Panc1 (cell line): ENCODE measurements around the gene ANP32E. TPM values are rescaled to one million over a fixed set of nuclear protein-coding genes. Genes with fewer than 3 reads are reported as not detected.
"Not testable (repeated sequence)": the region's sequence is repeated elsewhere in the genome, so short reads cannot be mapped to it uniquely, and the experiment has no call there.

Source experiments
- ATAC-seq: fragments of 200-7000 bp; cut with Tn5 transposase; 2 replicates; pipeline ENCODE4 v1.9.1; 2020; ENCODE audit warnings: mild to moderate bottlenecking, moderate library complexity
- BruUV-seq: library from RNA; stranded (reverse); fragments of 400-500 nt; replicated peaks from 2 replicates; lab custom pipeline; 2021; lab: Mats Ljungman, UMichigan
- CTCF ChIA-PET: fragments of 300-600 bp; sonication (Branson Sonifier 250); formaldehyde crosslinking; loops from one replicate; lab custom pipeline; 2022; ENCODE audit warnings: antibody characterized with exemption; lab: Charles Lee
- POLR2A ChIA-PET: fragments of 300-600 bp; sonication (Branson Sonifier 250); formaldehyde crosslinking; loops from one replicate; lab custom pipeline; 2022; ENCODE audit warnings: antibody characterized with exemption; lab: Charles Lee
- DNase-seq: peaks from one replicate; pipeline ENCODE4 v3.0.0-alpha.2; 2010; ENCODE audit warnings: low read depth, low spot score
- H3K27ac ChIP-seq: 2 replicates; pipeline ENCODE4 v1.5.1; 2011; ENCODE audit warnings: mild to moderate bottlenecking, low read length, inconsistent platforms
- H3K27me3 ChIP-seq: fragments of 200-500 bp; sonication (Bioruptor generic); 2 replicates; pipeline ENCODE4 v1.6.0; 2014; ENCODE audit warnings: low read length, inconsistent platforms; ENCODE audit not compliant: control insufficient read depth, insufficient read depth
- H3K36me3 ChIP-seq: fragments of 200-500 bp; sonication (Bioruptor generic); 2 replicates; pipeline ENCODE4 v1.5.1; 2014; ENCODE audit warnings: inconsistent platforms, mild to moderate bottlenecking, low read length, moderate library complexity; ENCODE audit not compliant: control insufficient read depth, insufficient read depth
- H3K4me1 ChIP-seq: 2 replicates; pipeline ENCODE4 v1.5.1; 2011; ENCODE audit warnings: inconsistent platforms, mild to moderate bottlenecking, low read length, moderate library complexity; ENCODE audit not compliant: control insufficient read depth, insufficient read depth
- H3K4me3 ChIP-seq, 2 experiments: 2 replicates each; pipeline ENCODE4 v1.5.1; 2011 to 2012; ENCODE audit warnings: low read depth in 2 of 2, low read length in 2 of 2, mild to moderate bottlenecking in 2 of 2, inconsistent platforms in 1 of 2, moderate library complexity in 1 of 2
- H3K9me3 ChIP-seq: fragments of 200-500 bp; sonication (Bioruptor generic); 2 replicates; pipeline ENCODE4 v1.5.1; 2014; ENCODE audit warnings: low read depth, mild to moderate bottlenecking, inconsistent platforms, low read length, moderate library complexity; ENCODE audit not compliant: control insufficient read depth, insufficient read depth
- POLR2AphosphoS5 ChIP-seq: IDR thresholded peaks from 2 replicates; pipeline ENCODE4 v1.6.1; 2012; ENCODE audit warnings: mild to moderate bottlenecking, low read depth, low read length, moderate library complexity
- SIN3A ChIP-seq: IDR thresholded peaks from 2 replicates; pipeline ENCODE4 v1.6.1; 2012; ENCODE audit warnings: low read depth, mild to moderate bottlenecking, low read length, moderate library complexity, borderline replicate concordance; ENCODE audit not compliant: insufficient read depth
- TCF7L2 ChIP-seq: IDR thresholded peaks from 2 replicates; pipeline ENCODE4 v1.6.1; 2011; ENCODE audit warnings: mild to moderate bottlenecking, low read depth, low read length, inconsistent platforms
- in situ Hi-C: cut with HindIII; loops from 2 replicates; pipeline ENCODE4 v1.10.0; 2016; ENCODE audit warnings: low sequenced_read_pairs, low pct_unique_long_range_greater_than_20kb
- intact Hi-C: fragments of 100-400 bp; cut with micrococcal nuclease; formaldehyde crosslinking; loops from one replicate; pipeline ENCODE4 v1.10.0; 2022; ENCODE audit not compliant: unreplicated experiment
- total RNA-seq: library from RNA; stranded (reverse); gene quantifications from one replicate; pipeline ENCODE4 v1.2.1, GENCODE V29; 2021; ENCODE audit not compliant: unreplicated experiment
- TF ChIP-seq, protein P1 (sequence below): fragments of 450-650 bp; IDR thresholded peaks from 2 replicates; pipeline ENCODE4 v1.5.1; 2017; ENCODE audit warnings: mild to moderate bottlenecking
- TF ChIP-seq, protein P2 (sequence below), 2 experiments: IDR thresholded peaks; 2 replicates each; pipeline ENCODE4 v1.6.1; 2011 to 2012; ENCODE audit warnings: low read depth in 2 of 2, control low read depth in 1 of 2, low read length in 1 of 2, mild to moderate bottlenecking in 1 of 2, moderate library complexity in 1 of 2; ENCODE audit not compliant: insufficient read depth in 1 of 2

ANP32E gene
- total RNA-seq, 1 experiment from 2014 or later: 66.2 TPM

DNA sequence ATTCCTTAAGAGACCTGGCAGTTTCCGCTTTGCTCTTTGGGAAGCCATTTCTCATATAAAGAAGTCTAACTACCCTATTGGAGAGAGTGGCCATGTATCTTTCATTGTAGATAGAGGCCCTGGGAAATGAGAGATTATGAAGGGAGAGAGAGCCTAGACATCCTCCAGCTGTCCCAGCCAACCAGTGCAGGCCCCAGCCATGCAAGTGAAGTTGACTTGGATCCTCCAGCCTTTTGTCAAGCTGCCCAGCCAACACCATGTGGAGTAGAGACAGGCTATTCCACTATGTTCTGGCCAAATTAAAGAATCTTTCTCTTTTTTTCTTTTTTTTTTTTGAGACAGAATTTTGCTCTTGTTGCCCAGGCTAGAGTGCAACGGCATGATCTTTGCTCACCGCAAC lies 7.1 kb upstream of the ANP32E start:
- Histone ChIP-seq H3K36me3 (no peaks in the 10 kb centered on the region), H3K4me3 (no peak overlapping the region), H3K4me1 (no peaks in the 10 kb centered on the region), H3K9me3 (no peaks in the 10 kb centered on the region), H3K27me3 (no peaks in the 10 kb centered on the region), H3K27ac (no peak overlapping the region)
- TF ChIP-seq, protein P1, sequence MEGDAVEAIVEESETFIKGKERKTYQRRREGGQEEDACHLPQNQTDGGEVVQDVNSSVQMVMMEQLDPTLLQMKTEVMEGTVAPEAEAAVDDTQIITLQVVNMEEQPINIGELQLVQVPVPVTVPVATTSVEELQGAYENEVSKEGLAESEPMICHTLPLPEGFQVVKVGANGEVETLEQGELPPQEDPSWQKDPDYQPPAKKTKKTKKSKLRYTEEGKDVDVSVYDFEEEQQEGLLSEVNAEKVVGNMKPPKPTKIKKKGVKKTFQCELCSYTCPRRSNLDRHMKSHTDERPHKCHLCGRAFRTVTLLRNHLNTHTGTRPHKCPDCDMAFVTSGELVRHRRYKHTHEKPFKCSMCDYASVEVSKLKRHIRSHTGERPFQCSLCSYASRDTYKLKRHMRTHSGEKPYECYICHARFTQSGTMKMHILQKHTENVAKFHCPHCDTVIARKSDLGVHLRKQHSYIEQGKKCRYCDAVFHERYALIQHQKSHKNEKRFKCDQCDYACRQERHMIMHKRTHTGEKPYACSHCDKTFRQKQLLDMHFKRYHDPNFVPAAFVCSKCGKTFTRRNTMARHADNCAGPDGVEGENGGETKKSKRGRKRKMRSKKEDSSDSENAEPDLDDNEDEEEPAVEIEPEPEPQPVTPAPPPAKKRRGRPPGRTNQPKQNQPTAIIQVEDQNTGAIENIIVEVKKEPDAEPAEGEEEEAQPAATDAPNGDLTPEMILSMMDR: no peak
- TF ChIP-seq, protein P2, sequence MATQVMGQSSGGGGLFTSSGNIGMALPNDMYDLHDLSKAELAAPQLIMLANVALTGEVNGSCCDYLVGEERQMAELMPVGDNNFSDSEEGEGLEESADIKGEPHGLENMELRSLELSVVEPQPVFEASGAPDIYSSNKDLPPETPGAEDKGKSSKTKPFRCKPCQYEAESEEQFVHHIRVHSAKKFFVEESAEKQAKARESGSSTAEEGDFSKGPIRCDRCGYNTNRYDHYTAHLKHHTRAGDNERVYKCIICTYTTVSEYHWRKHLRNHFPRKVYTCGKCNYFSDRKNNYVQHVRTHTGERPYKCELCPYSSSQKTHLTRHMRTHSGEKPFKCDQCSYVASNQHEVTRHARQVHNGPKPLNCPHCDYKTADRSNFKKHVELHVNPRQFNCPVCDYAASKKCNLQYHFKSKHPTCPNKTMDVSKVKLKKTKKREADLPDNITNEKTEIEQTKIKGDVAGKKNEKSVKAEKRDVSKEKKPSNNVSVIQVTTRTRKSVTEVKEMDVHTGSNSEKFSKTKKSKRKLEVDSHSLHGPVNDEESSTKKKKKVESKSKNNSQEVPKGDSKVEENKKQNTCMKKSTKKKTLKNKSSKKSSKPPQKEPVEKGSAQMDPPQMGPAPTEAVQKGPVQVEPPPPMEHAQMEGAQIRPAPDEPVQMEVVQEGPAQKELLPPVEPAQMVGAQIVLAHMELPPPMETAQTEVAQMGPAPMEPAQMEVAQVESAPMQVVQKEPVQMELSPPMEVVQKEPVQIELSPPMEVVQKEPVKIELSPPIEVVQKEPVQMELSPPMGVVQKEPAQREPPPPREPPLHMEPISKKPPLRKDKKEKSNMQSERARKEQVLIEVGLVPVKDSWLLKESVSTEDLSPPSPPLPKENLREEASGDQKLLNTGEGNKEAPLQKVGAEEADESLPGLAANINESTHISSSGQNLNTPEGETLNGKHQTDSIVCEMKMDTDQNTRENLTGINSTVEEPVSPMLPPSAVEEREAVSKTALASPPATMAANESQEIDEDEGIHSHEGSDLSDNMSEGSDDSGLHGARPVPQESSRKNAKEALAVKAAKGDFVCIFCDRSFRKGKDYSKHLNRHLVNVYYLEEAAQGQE (IDR thresholded peaks at IDR 0.05; ENCODE audit: insufficient read depth in 1 of 2, low read depth in 2 of 2, low read length in 1 of 2): no peak
- no peak for TF ChIP-seq SIN3A
- TF ChIP-seq POLR2AphosphoS5: no peak
- in situ Hi-C loops (no loop called here), intact Hi-C loops (no loop called here)
- ATAC-seq: no peak
- ChIA-PET CTCF (no interaction called here), POLR2A (no interaction called here)
- DNase-seq: no peak
- BruUV-seq: no TSS peak

DNA sequence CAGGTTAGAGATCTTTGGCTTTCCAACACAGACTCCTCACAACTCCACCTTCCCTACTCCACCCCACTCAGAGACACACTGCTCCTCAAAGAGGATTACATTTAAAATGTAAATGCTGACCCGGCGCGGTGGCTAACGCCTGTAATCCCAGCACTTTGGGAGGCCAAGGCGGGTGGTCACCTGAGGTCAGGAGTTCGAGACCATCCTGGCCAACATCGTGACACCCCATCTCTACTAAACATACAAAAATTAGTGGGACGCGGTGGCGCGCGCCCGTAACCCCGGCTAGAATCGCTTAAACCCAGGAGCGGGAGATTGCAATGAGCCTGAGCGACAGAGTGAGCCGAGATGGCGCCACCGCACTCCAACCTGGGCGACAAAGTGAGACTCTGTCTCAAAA lies 1.8 kb upstream of the ANP32E start:
- no peak for TF ChIP-seq TCF7L2
- TF ChIP-seq, protein P1: no peak
- TF ChIP-seq POLR2AphosphoS5: no peak
- TF ChIP-seq, protein P2 (IDR thresholded peaks at IDR 0.05; ENCODE audit: insufficient read depth in 1 of 2, low read depth in 2 of 2, low read length in 1 of 2): no peak
- no peak for TF ChIP-seq SIN3A
- intact Hi-C loops: no loop called here
- DNase-seq (no peak), ATAC-seq (no peak)
- in situ Hi-C loops: no loop called here
- H3K36me3 ChIP-seq: peaks cover 8% of the 10 kb centered on the region; the same call in 1 of the 2 replicates
- no peaks in the 10 kb centered on the region for H3K27me3 ChIP-seq
- H3K27ac ChIP-seq: no peak overlapping the region
- CTCF ChIA-PET: no interaction called here
- BruUV-seq: no TSS peak
- H3K4me1 ChIP-seq: peaks cover 17% of the 10 kb centered on the region
- no peaks in the 10 kb centered on the region for H3K9me3 ChIP-seq
- no peak overlapping the region for H3K4me3 ChIP-seq
- POLR2A ChIA-PET: interaction anchor here (0.7 kb wide), 1 partner anchor 338 kb away, joined by 4 read pairs; the partner anchor contains the start of gene BOLA1

DNA sequence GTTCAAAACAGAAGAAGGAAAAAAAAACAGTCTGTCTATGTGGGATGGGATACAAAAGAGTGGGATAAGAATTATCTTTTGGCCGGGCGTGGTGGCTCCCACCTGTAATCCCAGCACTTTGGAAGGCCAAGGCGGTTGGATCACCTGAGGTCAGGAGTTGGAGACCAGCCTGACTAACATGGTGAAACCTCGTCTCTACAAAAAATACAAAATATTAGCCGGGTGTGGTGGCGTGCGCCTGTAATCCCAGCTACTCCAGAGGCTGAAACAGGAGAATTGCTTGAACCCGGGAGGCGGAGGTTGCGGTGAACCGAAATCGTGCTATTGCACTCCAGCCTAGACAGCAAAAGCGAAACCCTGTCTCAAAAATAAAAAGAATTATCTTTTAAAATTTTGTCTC lies 1.3 kb upstream of the ANP32E start:
- DNase-seq, H3K4me3 ChIP-seq, POLR2A ChIA-PET, CTCF ChIA-PET, H3K36me3 ChIP-seq, H3K9me3 ChIP-seq, H3K27me3 ChIP-seq, ATAC-seq, BruUV-seq, in situ Hi-C loops, intact Hi-C loops: not testable (repeated sequence)
- H3K4me1 ChIP-seq: peaks cover 17% of the 10 kb centered on the region
- H3K27ac ChIP-seq: peak overlapping the region; percentile 92
